ENCODE results near the gene PHF20.
"Not testable (repeated sequence)": the region's sequence is repeated elsewhere in the genome, so short reads cannot be mapped to it uniquely, and the experiment has no call there.

The PHF20 gene

GRCh38 chr20:35912881-35913280 lies 141.1 kb downstream of the PHF20 start:
- DNase-seq (ENCODE audit: low read depth in 4 of 4, low spot score in 1 of 4) = no peak

GRCh38 chr20:35917077-35917476 lies 145.3 kb downstream of the PHF20 start:
- no peak for DNase-seq (ENCODE audit: low read depth in 4 of 4, low spot score in 1 of 4)

- no peak for DNase-seq (ENCODE audit: low read depth in 4 of 4, low spot score in 1 of 4)
These were observed 146.2 kb downstream of the PHF20 start for GRCh38 chr20:35918021-35918420.

GRCh38 chr20:35920523-35920922 lies 148.7 kb downstream of the PHF20 start:
- DNase-seq (ENCODE audit: low read depth in 4 of 4, low spot score in 1 of 4) = no peak

- no peak for DNase-seq (ENCODE audit: low read depth in 4 of 4, low spot score in 1 of 4)
These were observed 157.5 kb downstream of the PHF20 start for GRCh38 chr20:35929301-35929700.

DNA sequence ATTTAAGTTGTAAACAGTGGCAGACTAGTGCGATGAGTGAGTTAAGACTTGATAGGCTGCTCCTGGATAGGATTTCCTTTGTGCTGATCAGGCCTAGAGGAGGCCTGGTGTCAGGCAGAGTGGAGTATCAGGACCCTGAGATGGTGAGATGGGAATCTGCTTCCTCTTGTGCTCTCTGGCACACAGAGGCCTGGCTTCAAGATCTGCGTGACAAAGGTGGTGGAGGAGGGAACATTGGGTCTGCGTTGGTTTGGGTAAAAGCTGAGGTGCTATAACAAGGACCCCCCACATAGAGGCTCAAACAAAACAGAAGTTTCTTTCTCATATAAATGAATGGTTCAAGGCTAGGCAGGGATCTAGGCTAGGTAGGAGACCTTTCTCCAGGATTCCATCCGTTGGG lies 162.2 kb downstream of the PHF20 start:
- DNase-seq (ENCODE audit: low read depth in 4 of 4, low spot score in 1 of 4) = no peak

GRCh38 chr20:35939264-35939663 lies 167.4 kb downstream of the PHF20 start:
- DNase-seq (ENCODE audit: low read depth in 4 of 4, low spot score in 1 of 4) = no peak

GRCh38 chr20:35941620-35942019 lies 169.8 kb downstream of the PHF20 start:
- no peak for DNase-seq (ENCODE audit: low read depth in 4 of 4, low spot score in 1 of 4)

GRCh38 chr20:35942243-35942642 lies 170.4 kb downstream of the PHF20 start:
- no peak for DNase-seq (ENCODE audit: low read depth in 4 of 4, low spot score in 1 of 4)

DNA sequence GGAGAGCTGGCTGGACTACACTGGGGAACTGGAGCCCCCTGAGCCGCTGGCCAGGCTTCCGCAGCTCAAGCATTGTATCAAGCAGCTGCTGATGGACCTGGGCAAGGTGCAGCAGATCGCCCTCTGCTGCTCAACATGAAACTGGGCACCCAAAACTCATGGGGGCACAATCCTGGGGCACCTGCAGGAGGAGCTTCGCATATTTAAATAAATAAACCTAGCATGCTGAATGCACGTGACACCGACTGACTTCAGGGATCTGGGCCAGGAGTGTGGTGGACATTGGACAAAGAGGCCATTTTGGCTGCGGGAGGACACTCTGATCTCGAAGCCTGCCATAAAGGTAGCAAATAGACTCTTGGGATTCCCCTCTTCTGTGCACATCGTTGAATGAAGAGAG lies 175.7 kb downstream of the PHF20 start:
- DNase-seq (ENCODE audit: low read depth in 4 of 4, low spot score in 1 of 4) = no peak

GRCh38 chr20:35947907-35948306 lies 176.1 kb downstream of the PHF20 start:
- no peak for DNase-seq (ENCODE audit: low read depth in 4 of 4, low spot score in 1 of 4)

- DNase-seq (ENCODE audit: low read depth in 4 of 4, low spot score in 1 of 4) = no peak
These were observed 178.3 kb downstream of the PHF20 start for GRCh38 chr20:35950093-35950492.

GRCh38 chr20:35952080-35952479 lies 180.3 kb downstream of the PHF20 start:
- DNase-seq (ENCODE audit: low read depth in 4 of 4, low spot score in 1 of 4) = not testable (repeated sequence)

GRCh38 chr20:35952480-35953386 lies 180.9 kb downstream of the PHF20 start:
- DNase-seq (ENCODE audit: low read depth in 4 of 4, low spot score in 1 of 4) = no peak

DNA sequence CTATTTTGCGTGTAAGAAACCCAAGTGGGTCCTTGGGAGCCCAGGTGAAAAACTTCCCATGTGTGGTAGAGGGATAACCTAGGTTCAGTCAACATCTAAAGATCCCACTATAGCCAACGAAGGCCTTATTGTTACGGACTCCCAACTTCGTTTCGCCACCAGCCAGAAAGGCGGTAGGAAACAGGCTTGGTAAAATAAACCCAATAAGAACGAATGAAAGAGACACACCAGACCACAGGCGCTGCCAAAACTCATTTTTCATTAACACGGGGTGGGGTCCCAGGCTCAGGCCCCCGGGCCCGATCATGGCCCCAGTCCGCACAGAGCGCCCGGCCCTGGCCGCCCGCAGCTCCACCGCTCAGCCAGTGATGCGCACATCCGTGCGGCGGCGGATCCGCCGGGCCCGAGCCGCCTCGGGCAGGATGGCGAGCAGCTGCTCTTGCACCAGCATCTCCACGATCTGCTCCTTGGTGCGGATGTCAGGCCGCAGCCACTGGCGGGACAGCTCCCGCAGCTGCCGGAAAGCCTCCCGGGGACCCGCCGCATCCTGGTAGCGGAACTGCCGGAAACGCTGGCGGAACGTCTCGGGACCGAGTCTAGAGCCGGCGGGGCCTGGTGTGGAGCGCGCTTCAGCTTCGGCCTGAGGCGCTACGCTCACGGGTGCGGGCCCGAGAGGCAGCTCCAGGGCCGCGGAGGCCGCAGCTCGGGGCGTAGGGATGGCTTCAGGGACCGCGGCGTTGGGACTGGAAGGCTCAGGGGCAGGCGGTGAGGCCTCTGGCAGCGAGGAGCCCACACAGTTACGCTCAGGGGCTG lies 181.8 kb downstream of the PHF20 start:
- peak; percentile 35 to 53 (median 47) for DNase-seq (ENCODE audit: low read depth in 4 of 4, low spot score in 1 of 4)

- DNase-seq (ENCODE audit: low read depth in 4 of 4, low spot score in 1 of 4) = peak; percentile 89 to 98 (median 94)
These were observed 182.5 kb downstream of the PHF20 start, which contains the start of gene SCAND1 for GRCh38 chr20:35954200-35954906. Gene SCAND1, minus strand, starts transcription at chr20:35954502. Its CDS starts 218 bp downstream, at chr20:35954284.

- peak in 2 of 4 experiments; percentile 4 to 6 for DNase-seq (ENCODE audit: low read depth in 4 of 4, low spot score in 1 of 4)
These were observed 183.1 kb downstream of the PHF20 start for GRCh38 chr20:35954907-35955251.

DNA sequence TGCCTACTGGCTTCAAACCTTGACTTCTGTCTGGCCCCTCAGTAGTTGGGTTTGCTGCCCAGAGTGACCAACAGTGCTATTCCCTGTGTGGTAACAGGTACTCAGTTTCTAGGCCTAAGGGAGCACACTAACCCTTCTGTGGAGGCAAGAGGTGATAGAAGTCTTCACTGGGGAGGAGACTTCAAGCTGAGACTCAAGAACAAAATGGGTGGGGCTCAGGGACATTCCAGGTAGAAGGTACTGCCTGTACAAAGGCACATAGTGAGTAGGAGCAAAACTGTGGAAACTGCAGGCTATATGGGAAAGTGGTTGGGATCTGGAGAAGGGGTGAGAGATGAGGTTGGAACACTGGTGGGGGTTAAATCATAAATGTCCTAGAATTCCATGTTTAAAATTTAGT lies 184.8 kb downstream of the PHF20 start:
- DNase-seq (ENCODE audit: low read depth in 4 of 4, low spot score in 1 of 4) = no peak

- not testable (repeated sequence) for DNase-seq (ENCODE audit: low read depth in 4 of 4, low spot score in 1 of 4)
These were observed 187.5 kb downstream of the PHF20 start for GRCh38 chr20:35959291-35959690.

DNA sequence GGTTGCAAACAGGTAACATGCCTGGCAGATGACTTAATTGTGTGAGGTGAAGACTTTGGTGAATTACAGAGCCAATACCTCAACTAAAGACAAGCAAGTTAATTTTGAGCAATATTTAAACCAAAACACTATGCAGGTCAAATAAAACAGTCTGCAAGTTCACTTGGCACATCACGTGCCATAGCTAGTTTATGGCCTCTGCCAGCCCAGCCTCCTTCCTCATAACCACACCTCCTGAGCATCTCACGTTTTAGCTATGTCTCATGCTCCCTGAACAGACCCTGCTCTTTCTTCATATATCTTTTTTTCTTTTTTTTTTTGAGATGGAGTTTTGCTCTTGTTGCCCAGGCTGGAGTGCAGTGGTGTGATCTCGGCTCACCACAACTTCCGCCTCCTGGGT lies 192.1 kb downstream of the PHF20 start:
- no peak for DNase-seq (ENCODE audit: low read depth in 4 of 4, low spot score in 1 of 4)

GRCh38 chr20:35967979-35968640 lies 196.3 kb downstream of the PHF20 start, which contains the start of gene CNBD2:
Gene CNBD2, plus strand, starts transcription at chr20:35968590. Its CDS starts 173 bp downstream, at chr20:35968763.
- DNase-seq (ENCODE audit: low read depth in 4 of 4, low spot score in 1 of 4) = no peak
